Smooth muscle cell (in vitro differentiated cells): Measurements from ENCODE around the gene METTL21C. TPM values are rescaled to one million over a fixed set of nuclear protein-coding genes. Genes with fewer than 3 reads are reported as not detected.

ENCODE experiments used
- DNase-seq: peaks from one replicate; lab custom pipeline; 2025; ENCODE audit not compliant: unreplicated experiment; lab: John Stamatoyannopoulos, UW
- H2AFZ ChIP-seq: fragments of 200-600 bp; sonication (generic); 2 replicates; pipeline ENCODE4 v1.6.0; 2016; ENCODE audit warnings: antibody characterized with exemption, low read depth, mild to moderate bottlenecking
- H3F3A ChIP-seq: fragments of 200-600 bp; sonication (generic); 2 replicates; pipeline ENCODE4 v1.6.0; 2017; ENCODE audit warnings: antibody characterized with exemption, low read depth
- H3K27ac ChIP-seq: fragments of 200-600 bp; sonication (generic); 2 replicates; pipeline ENCODE4 v1.5.1; 2016; ENCODE audit warnings: low read depth, mild to moderate bottlenecking
- H3K27me3 ChIP-seq: fragments of 200-600 bp; sonication (generic); 2 replicates; pipeline ENCODE4 v1.6.1; 2016; ENCODE audit warnings: low read depth, mild to moderate bottlenecking
- H3K36me3 ChIP-seq: fragments of 200-600 bp; sonication (generic); 2 replicates; pipeline ENCODE4 v1.5.1; 2016; ENCODE audit warnings: low read depth
- H3K4me1 ChIP-seq: fragments of 200-600 bp; sonication (generic); 2 replicates; pipeline ENCODE4 v1.5.1; 2016; ENCODE audit warnings: low read depth
- H3K4me2 ChIP-seq: fragments of 200-600 bp; sonication (generic); 2 replicates; pipeline ENCODE4 v1.6.0; 2016; ENCODE audit warnings: mild to moderate bottlenecking
- H3K4me3 ChIP-seq: fragments of 200-600 bp; sonication (generic); 2 replicates; pipeline ENCODE4 v1.5.1; 2016; ENCODE audit warnings: mild to moderate bottlenecking
- H3K79me2 ChIP-seq: fragments of 200-600 bp; sonication (generic); 2 replicates; pipeline ENCODE4 v1.6.0; 2016; ENCODE audit warnings: low read depth, mild to moderate bottlenecking
- H3K9ac ChIP-seq: fragments of 200-600 bp; sonication (generic); 2 replicates; pipeline ENCODE4 v1.6.0; 2016; ENCODE audit warnings: low read depth
- H3K9me3 ChIP-seq: fragments of 200-600 bp; sonication (generic); replicated peaks from 2 replicates; pipeline ENCODE4 v1.5.1; 2016; ENCODE audit warnings: low read depth
- H4K20me1 ChIP-seq: fragments of 200-600 bp; sonication (generic); 2 replicates; pipeline ENCODE4 v1.6.0; 2016; ENCODE audit warnings: low read depth
- CTCF ChIP-seq: fragments of 200-600 bp; sonication (generic); IDR thresholded peaks from 2 replicates; pipeline ENCODE4 v1.5.1; 2017; ENCODE audit warnings: borderline replicate concordance, mild to moderate bottlenecking, antibody characterized with exemption; ENCODE audit not compliant: insufficient read depth, poor library complexity, severe bottlenecking
- WGBS: methylation state at CpG from one replicate; pipeline ENCODE4 v1.1.7; 2016; ENCODE audit warnings: low lambda C conversion rate; 5-methylcytosine and 5-hydroxymethylcytosine counted together
- polyA plus RNA-seq: library from polyadenylated mRNA; unstranded; fragments of >200 nt; fragmentation: Nextera tagmentation; extraction: Ambion mirVana; gene quantifications from 2 replicates; pipeline ENCODE4 v1.2.1, GENCODE V29; 2016
- total RNA-seq: library from RNA; depleted of rRNA; stranded (reverse); fragments of >200 nt; gene quantifications from 2 replicates; pipeline ENCODE4 v1.2.3, GENCODE V29; 2014

METTL21C gene
- total and polyA plus RNA-seq, 2 experiments from 2014 or later, result not detected

GRCh38 chr13:102678339-102679107 is 16.3 kb downstream of the METTL21C start:
- H3K9ac ChIP-seq, result no peak overlapping the region
- no peak for DNase-seq
- H3F3A ChIP-seq, result peaks cover 3% of the 10 kb centered on the region
- no peak overlapping the region for H2AFZ ChIP-seq
- H3K4me2 ChIP-seq, result no peak overlapping the region
- no peaks in the 10 kb centered on the region for H3K79me2 ChIP-seq
- no peak overlapping the region for H3K27ac ChIP-seq
- no peak overlapping the region for H3K4me3 ChIP-seq
- WGBS, result 98% methylated on average over 5 of the region's 5 CpGs
- H4K20me1 ChIP-seq, result no peaks in the 10 kb centered on the region
- TF ChIP-seq CTCF, result no peak
- no peaks in the 10 kb centered on the region for H3K9me3 ChIP-seq
- peaks cover 12% of the 10 kb centered on the region for H3K36me3 ChIP-seq
- H3K27me3 ChIP-seq, result no peaks in the 10 kb centered on the region
- H3K4me1 ChIP-seq, result no peaks in the 10 kb centered on the region

- Histone ChIP-seq H3K9ac (no peak overlapping the region), H3K9me3 (no peaks in the 10 kb centered on the region), H3K4me3 (no peak overlapping the region), H4K20me1 (no peaks in the 10 kb centered on the region), H3K36me3 (peaks cover 12% of the 10 kb centered on the region), H3K27me3 (no peaks in the 10 kb centered on the region), H3F3A (peaks cover 3% of the 10 kb centered on the region), H3K4me2 (no peak overlapping the region), H3K4me1 (no peaks in the 10 kb centered on the region), H3K79me2 (no peaks in the 10 kb centered on the region), H3K27ac (no peak overlapping the region), H2AFZ (no peak overlapping the region)
- DNase-seq, result no peak
- 95% methylated on average over 4 of the region's 4 CpGs for WGBS
- no peak for TF ChIP-seq CTCF
These were observed 17.7 kb downstream of the METTL21C start for GRCh38 chr13:102677122-102677521.

GRCh38 chr13:102675115-102675514 is 19.7 kb downstream of the METTL21C start:
- H4K20me1 ChIP-seq, result no peaks in the 10 kb centered on the region
- H3K9me3 ChIP-seq, result no peaks in the 10 kb centered on the region
- H3K27ac ChIP-seq, result no peak overlapping the region
- H3K4me1 ChIP-seq, result no peaks in the 10 kb centered on the region
- no peak overlapping the region for H3K4me3 ChIP-seq
- H3K9ac ChIP-seq, result no peak overlapping the region
- H3K27me3 ChIP-seq, result no peaks in the 10 kb centered on the region
- H3K36me3 ChIP-seq, result peaks cover 12% of the 10 kb centered on the region
- no peak for DNase-seq
- H3F3A ChIP-seq, result peaks cover 3% of the 10 kb centered on the region
- no peaks in the 10 kb centered on the region for H3K79me2 ChIP-seq
- TF ChIP-seq CTCF, result no peak
- H3K4me2 ChIP-seq, result no peak overlapping the region
- 90% methylated on average over 3 of the region's 3 CpGs for WGBS
- H2AFZ ChIP-seq, result no peak overlapping the region

- no peak for DNase-seq
These were observed 24.7 kb downstream of the METTL21C start for GRCh38 chr13:102670130-102670529.

More at GRCh38 chr13:102670130-102670529, 24.7 kb downstream of the METTL21C start:
- H3K36me3 ChIP-seq, result peaks cover 30% of the 10 kb centered on the region
- no peaks in the 10 kb centered on the region for H3K79me2 ChIP-seq
- no peak overlapping the region for H2AFZ ChIP-seq
- H3F3A ChIP-seq, result no peaks in the 10 kb centered on the region
- no peak overlapping the region for H3K27ac ChIP-seq
- no peak overlapping the region for H3K4me2 ChIP-seq
- H4K20me1 ChIP-seq, result no peaks in the 10 kb centered on the region
- no peaks in the 10 kb centered on the region for H3K4me1 ChIP-seq
- TF ChIP-seq CTCF, result no peak
- no peaks in the 10 kb centered on the region for H3K27me3 ChIP-seq
- H3K9me3 ChIP-seq, result no peaks in the 10 kb centered on the region
- H3K9ac ChIP-seq, result no peak overlapping the region
- no peak overlapping the region for H3K4me3 ChIP-seq
- 68% methylated on average over 5 of the region's 5 CpGs for WGBS
